GM18508 (cell line): Measurements from ENCODE around the gene CSAG1.
A peak's percentile ranks its signal among the peaks of the same experiment; 100 is the strongest.
"Not testable (repeated sequence)": the region's sequence is repeated elsewhere in the genome, so short reads cannot be mapped to it uniquely, and the experiment has no call there.

Experiments used
- ATAC-seq: cut with Tn5 transposase; IDR thresholded peaks from one replicate; pipeline ENCODE4 v1.9.1; 2021; ENCODE audit warnings: moderate number of reproducible peaks; ENCODE audit not compliant: insufficient read depth, unreplicated experiment

CSAG1 gene

GRCh38 chrX:152706500-152706899 lies 27.0 kb downstream of the CSAG1 start:
- not testable (repeated sequence) for ATAC-seq

DNA sequence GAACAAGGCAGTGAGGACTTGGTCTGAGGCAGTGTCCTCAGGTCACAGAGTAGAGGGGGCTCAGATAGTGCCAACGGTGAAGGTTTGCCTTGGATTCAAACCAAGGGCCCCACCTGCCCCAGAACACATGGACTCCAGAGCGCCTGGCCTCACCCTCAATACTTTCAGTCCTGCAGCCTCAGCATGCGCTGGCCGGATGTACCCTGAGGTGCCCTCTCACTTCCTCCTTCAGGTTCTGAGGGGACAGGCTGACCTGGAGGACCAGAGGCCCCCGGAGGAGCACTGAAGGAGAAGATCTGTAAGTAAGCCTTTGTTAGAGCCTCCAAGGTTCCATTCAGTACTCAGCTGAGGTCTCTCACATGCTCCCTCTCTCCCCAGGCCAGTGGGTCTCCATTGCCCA lies 33.1 kb downstream of the CSAG1 start:
- ATAC-seq = not testable (repeated sequence)

DNA sequence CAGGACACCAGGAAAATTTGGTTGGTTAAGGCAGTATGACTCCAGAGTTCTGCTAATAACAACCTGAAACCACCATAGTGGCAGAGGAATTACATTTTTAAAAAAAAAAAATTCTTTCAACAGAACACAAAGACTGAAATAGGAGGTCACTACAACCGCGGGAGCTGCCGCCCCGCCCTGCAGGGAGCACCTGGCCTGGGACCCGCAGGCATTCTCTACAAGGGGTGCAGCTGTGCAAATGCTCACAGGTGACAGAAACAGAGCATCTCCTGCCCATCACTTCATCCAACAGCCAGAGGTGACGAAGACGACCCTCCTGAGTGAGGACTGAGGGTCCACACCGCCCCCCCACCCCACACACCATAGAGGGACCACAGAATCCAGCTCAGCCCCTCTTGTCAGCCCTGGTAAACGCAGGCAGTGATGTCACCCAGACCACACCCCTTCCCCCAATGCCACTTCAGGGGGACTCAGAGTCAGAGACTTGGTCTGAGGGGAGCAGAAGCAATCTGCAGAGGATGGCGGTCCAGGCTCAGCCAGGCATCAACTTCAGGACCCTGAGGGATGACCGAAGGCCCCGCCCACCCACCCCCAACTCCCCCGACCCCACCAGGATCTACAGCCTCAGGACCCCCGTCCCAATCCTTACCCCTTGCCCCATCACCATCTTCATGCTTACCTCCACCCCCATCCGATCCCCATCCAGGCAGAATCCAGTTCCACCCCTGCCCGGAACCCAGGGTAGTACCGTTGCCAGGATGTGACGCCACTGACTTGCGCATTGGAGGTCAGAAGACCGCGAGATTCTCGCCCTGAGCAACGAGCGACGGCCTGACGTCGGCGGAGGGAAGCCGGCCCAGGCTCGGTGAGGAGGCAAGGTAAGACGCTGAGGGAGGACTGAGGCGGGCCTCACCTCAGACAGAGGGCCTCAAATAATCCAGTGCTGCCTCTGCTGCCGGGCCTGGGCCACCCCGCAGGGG lies 35.3 kb downstream of the CSAG1 start, which contains the start of gene MAGEA3:
Gene MAGEA3 (plus strand): TSS at position 843 of the 980 bp plus-strand sequence. CDS start 2,039 bp downstream, outside the sequence.
- not testable (repeated sequence) for ATAC-seq

DNA sequence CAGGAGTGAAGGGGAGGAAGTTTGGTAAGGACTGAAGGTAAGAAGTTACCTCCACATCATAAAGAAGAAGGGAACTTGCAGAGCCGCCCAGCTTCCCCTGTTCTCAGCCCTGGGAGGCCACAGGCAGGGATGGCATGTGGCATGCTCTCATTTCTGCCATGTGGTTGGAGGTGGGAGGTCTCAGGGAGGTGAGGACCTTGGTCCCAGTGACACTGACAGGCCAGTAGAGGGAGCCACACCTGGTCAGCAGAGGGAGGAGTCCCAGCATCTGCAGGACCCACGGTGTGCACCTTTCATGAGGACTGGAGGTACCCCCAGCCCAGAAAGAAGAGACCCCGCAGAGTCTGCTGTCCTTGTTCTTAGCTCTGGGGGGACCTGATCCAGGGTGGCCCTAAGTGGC lies 52.5 kb downstream of the CSAG1 start:
- peak; percentile 88 for ATAC-seq
